ENCODE data around the gene ABL1.

Gene ABL1

DNA sequence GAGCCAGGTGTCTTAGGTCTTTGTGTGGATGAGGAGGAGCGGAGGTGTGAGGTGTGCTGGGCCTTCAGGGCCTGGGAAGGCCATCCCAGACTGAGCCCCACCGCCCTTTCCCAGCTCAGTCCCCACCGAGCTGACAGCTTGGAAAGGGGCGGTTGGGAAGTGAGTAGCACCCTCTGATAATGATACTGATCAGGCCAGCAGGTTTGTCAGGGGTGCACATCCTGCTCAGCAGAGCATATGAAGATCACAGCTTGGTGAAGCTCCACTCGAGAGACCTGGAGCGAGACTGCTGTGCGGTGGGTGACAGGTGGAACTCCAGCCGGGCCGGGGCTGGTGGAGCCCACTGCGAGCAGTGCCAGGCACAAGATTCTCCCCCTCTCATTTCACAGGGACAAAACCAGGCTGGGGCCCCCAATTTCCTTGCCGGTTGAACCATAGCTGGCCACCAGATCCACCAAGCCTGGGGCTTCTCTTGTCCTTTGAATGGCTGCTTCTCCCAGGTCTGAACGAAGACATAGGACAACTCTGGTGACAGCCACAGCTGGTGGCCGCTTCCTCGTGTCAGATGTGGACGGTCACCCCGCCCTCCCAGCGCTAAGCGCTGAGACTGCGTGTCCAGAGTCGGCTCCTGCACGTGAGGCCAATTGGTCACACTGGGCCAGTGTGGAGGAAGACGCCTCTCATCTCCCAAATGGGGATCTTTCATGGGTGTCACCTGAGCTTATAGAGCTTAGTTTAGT, 53.3 kb downstream of the ABL1 start:
- no peak for DNase-seq (ENCODE audit: low read depth)
- no peak overlapping the region for H3K4me3 ChIP-seq (ENCODE audit: low read length)
- TF ChIP-seq CTCF (conservative IDR thresholded peaks at IDR 0.05; ENCODE audit: low read depth, low read length): no peak

DNA sequence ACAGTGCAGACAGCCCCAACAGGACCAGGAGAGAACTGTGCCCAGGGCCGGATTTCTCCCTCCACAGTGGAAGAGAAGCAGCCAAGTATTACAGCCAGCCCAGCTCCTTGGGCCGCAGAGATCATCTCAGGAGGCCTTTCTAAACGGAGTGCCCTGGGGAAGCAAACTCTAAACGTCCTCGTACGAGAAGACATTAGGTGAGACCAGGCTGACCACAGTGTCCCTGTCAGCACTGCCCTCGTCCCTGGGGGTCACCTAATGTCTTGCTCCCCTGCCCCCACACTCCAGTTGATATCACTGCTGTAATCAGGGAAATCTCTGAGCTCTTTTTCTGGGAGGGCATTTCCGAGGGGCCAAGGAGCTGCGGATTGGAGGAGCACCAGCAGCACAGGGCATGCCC, 55.1 kb downstream of the ABL1 start:
- H3K4me3 ChIP-seq (ENCODE audit: low read length): no peak overlapping the region
- DNase-seq (ENCODE audit: low read depth): no peak
- TF ChIP-seq CTCF (conservative IDR thresholded peaks at IDR 0.05; ENCODE audit: low read depth, low read length): no peak

DNA sequence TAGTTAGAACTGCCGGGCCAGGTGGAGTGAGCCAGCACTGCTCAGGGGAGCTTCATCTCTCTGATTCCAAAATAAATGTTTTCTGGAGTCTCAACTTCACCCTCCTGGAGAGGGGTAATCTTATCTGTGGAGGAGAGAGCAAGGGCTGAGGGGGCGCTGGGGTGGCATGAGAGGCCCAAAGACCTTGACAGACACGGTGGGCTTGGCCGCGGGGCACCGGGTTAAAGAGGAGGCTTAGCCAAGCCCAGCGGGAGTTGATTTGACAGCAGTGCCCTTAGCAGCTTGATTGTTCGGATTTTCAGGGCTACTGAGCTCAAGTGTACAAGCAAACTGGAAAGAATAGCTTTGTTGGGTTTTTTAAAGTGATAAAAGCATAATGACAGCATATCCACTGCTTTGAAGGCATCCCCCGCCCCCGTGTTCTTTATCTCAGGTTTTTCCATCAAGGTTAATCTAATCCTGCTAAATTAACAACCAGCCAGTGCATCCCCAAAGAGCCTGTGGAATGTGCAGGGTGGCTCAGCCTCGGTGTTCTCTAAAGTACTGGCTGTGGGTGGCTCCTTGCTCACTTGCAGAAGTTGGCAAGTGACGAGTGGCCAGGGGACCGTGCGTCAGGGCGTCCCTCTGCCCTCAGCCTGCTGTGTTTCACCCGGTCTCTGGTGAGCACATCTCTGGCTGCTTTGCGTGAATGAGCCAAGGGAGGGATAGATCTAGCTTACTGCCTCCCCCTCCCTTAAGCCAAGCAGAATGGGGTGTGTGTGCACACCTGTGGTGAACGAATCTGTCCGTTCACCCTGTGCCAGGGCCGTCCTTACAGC, 56.0 kb downstream of the ABL1 start:
- H3K4me3 ChIP-seq (ENCODE audit: low read length): no peak overlapping the region
- no peak for DNase-seq (ENCODE audit: low read depth)
- no peak for TF ChIP-seq CTCF (conservative IDR thresholded peaks at IDR 0.05; ENCODE audit: low read depth, low read length)

- no peak for TF ChIP-seq CTCF (conservative IDR thresholded peaks at IDR 0.05; ENCODE audit: low read depth, low read length)
- no peak overlapping the region for H3K4me3 ChIP-seq (ENCODE audit: low read length)
- no peak for DNase-seq (ENCODE audit: low read depth)
Observed at GRCh38 chr9:130891688-130892476, 56.8 kb downstream of the ABL1 start.

- no peak overlapping the region for H3K4me3 ChIP-seq (ENCODE audit: low read length)
- no peak for DNase-seq (ENCODE audit: low read depth)
- no peak for TF ChIP-seq CTCF (conservative IDR thresholded peaks at IDR 0.05; ENCODE audit: low read depth, low read length)
Observed at GRCh38 chr9:130892477-130893304, 57.6 kb downstream of the ABL1 start.

DNA sequence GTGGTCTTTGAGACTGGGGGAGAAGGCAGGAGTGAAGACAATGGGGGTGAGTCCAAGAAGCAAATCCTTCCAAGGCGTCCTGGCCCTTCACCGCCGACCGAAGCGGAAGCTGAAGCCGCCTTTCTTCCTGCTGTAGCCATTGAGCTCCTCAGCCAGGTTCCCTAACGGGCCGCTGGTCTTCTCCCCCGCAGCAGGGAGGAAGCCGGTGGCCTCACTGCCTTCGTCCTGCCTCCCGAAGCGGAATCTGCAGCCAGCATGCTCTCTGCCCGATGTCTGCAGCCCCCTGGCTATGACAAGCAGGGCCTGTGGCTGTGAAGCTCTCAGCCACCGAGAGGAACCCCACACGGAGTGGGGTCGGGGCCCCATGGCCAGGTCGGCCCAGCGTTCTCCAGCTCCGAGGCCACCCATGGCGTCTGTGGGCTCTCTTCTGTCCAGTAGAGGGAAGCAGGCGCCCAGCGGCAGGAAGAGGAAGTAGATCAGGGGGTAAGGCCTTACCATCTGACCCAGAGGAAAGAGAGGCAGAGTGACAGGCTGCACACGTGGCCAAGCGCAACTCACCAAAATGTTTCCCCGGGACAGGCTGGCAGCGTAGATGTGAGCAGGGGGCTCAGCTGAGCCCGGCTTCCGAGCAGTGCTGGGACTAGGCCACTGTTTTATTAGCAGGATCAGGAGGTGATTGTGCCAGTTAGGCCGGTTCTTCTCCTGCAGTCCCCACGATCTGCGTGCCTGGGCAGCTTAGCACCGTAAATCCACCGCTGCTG, 58.5 kb downstream of the ABL1 start:
- H3K4me3 ChIP-seq (ENCODE audit: low read length): no peak overlapping the region
- no peak for DNase-seq (ENCODE audit: low read depth)
- TF ChIP-seq CTCF (conservative IDR thresholded peaks at IDR 0.05; ENCODE audit: low read depth, low read length): peak; percentile 67
